SK-N-SH (cell line): ENCODE measurements around the gene HBEGF. TPM values are rescaled to one million over a fixed set of nuclear protein-coding genes. Genes with fewer than 3 reads are reported as not detected.
A peak's percentile ranks its signal among the peaks of the same experiment; 100 is the strongest.

Source experiments
- CTCF ChIA-PET: fragments of 300-600, 350-600 bp; formaldehyde crosslinking; extraction: SDS; loops from one replicate; lab custom pipeline; 2021; lab: Yijun Ruan, JAX
- POLR2A ChIA-PET: fragments of 350-600 bp; sonication (Branson Sonifier 250); formaldehyde crosslinking; extraction: SDS; loops from one replicate; lab custom pipeline; 2020; ENCODE audit warnings: antibody characterized with exemption, inconsistent platforms; lab: Yijun Ruan, JAX
- DNase-seq: peaks from one replicate; pipeline ENCODE4 v3.0.0; 2012
- H2AFZ ChIP-seq: fragments of 200-600 bp; sonication (generic); 2 replicates; pipeline ENCODE4 v1.8.1; 2016; ENCODE audit warnings: antibody characterized with exemption, mild to moderate bottlenecking, low read depth
- H3F3A ChIP-seq: fragments of 200-600 bp; sonication (generic); replicated peaks from 2 replicates; pipeline ENCODE3; 2016; ENCODE audit warnings: antibody characterized with exemption, mild to moderate bottlenecking; ENCODE audit not compliant: insufficient read depth
- H3K27ac ChIP-seq, 2 experiments: fragments of 200-500 bp in 1 of 2; fragments of 200-600 bp in 1 of 2; sonication (Bioruptor generic) in 1 of 2; sonication (generic), shearing (Covaris generic) in 1 of 2; 2 replicates each; pipeline versions ENCODE4 v1.5.1 to v1.6.1; 2014 to 2016; ENCODE audit warnings: low read depth in 2 of 2, inconsistent platforms in 1 of 2, low read length in 1 of 2, mild to moderate bottlenecking in 1 of 2, mixed read lengths in 1 of 2
- H3K27me3 ChIP-seq: fragments of 200-600 bp; sonication (generic), shearing (Covaris generic); 2 replicates; pipeline ENCODE4 v1.6.1; 2016; ENCODE audit warnings: mixed run types; ENCODE audit not compliant: insufficient read depth
- H3K36me3 ChIP-seq, 2 experiments: fragments of 200-500 bp in 1 of 2; fragments of 200-600 bp in 1 of 2; sonication (Bioruptor generic) in 1 of 2; sonication (generic) in 1 of 2; replicated peaks in 1 of 2; 2 replicates each; pipeline versions ENCODE3 to v1.5.1; 2014 to 2016; ENCODE audit warnings: low read length in 1 of 2, mild to moderate bottlenecking in 1 of 2; ENCODE audit not compliant: insufficient read depth in 2 of 2, control insufficient read depth in 1 of 2
- H3K4me1 ChIP-seq, 2 experiments: fragments of 200-500 bp in 1 of 2; fragments of 200-600 bp in 1 of 2; sonication (Bioruptor generic) in 1 of 2; sonication (generic), shearing (Covaris generic) in 1 of 2; 2 replicates each; pipeline versions ENCODE4 v1.5.1 to v1.6.1; 2014 to 2016; ENCODE audit warnings: low read depth in 1 of 2, low read length in 1 of 2, mixed run types in 1 of 2; ENCODE audit not compliant: insufficient read depth in 2 of 2, control insufficient read depth in 1 of 2
- H3K4me2 ChIP-seq: fragments of 200-600 bp; sonication (generic), shearing (Covaris generic); 2 replicates; pipeline ENCODE4 v1.6.1; 2017; ENCODE audit warnings: mixed run types
- H3K4me3 ChIP-seq, 2 experiments: fragments of 200-500 bp in 1 of 2; fragments of 200-600 bp in 1 of 2; sonication (Bioruptor generic) in 1 of 2; sonication (generic), shearing (Covaris generic) in 1 of 2; 2 replicates each; pipeline versions ENCODE4 v1.5.1 to v1.8.1; 2014 to 2016; ENCODE audit warnings: low read depth in 2 of 2, inconsistent platforms in 1 of 2, low read length in 1 of 2, mild to moderate bottlenecking in 1 of 2, mixed read lengths in 1 of 2, moderate library complexity in 1 of 2
- H3K79me2 ChIP-seq: fragments of 200-600 bp; sonication (generic); 2 replicates; pipeline ENCODE4 v1.8.1; 2017; ENCODE audit warnings: mild to moderate bottlenecking; ENCODE audit not compliant: insufficient read depth
- H3K9ac ChIP-seq: fragments of 200-600 bp; sonication (generic); 2 replicates; pipeline ENCODE4 v1.6.1; 2017; ENCODE audit warnings: mixed run types
- H3K9me2 ChIP-seq: fragments of 200-600 bp; sonication (generic); 2 replicates; pipeline ENCODE4 v1.6.1; 2017; ENCODE audit warnings: mixed run types
- H3K9me3 ChIP-seq: fragments of 200-600 bp; sonication (generic); 2 replicates; pipeline ENCODE4 v1.6.1; 2017; ENCODE audit warnings: mixed run types, mild to moderate bottlenecking, moderate library complexity
- H4K20me1 ChIP-seq: fragments of 200-600 bp; sonication (generic); 2 replicates; pipeline ENCODE4 v1.6.1; 2017; ENCODE audit warnings: mild to moderate bottlenecking, mixed run types; ENCODE audit not compliant: insufficient read depth
- ELF1 ChIP-seq: IDR thresholded peaks from 2 replicates; pipeline ENCODE4 v1.4.0; 2012
- EP300 ChIP-seq, 2 experiments: IDR thresholded peaks; 2 replicates each; pipeline versions ENCODE4 v1.4.0 to v1.6.1; 2012; ENCODE audit warnings: borderline replicate concordance in 1 of 2, low read depth in 1 of 2, low read length in 1 of 2
- FOXJ3 ChIP-seq: sonication (generic); formaldehyde crosslinking; IDR thresholded peaks from 2 replicates; pipeline ENCODE4 v1.5.1; 2020; ENCODE audit warnings: mild to moderate bottlenecking, missing genetic modification reagents
- FOXM1 ChIP-seq: IDR thresholded peaks from 2 replicates; pipeline ENCODE4 v1.4.0; 2012; ENCODE audit warnings: low read depth, mild to moderate bottlenecking
- GATA2 ChIP-seq: sonication (generic); formaldehyde crosslinking; IDR thresholded peaks from 2 replicates; pipeline ENCODE4 v1.5.0; 2020; ENCODE audit warnings: mild to moderate bottlenecking, missing genetic modification reagents
- JUND ChIP-seq: IDR thresholded peaks from 2 replicates; pipeline ENCODE4 v1.4.0; 2012
- MXI1 ChIP-seq: IDR thresholded peaks from 2 replicates; pipeline ENCODE4 v1.6.1; 2012; ENCODE audit warnings: mild to moderate bottlenecking, low read depth, low read length, improper control_type of control experiment
- NFIC ChIP-seq: IDR thresholded peaks from 2 replicates; pipeline ENCODE4 v1.4.0; 2012; ENCODE audit warnings: borderline replicate concordance
- NRF1 ChIP-seq: IDR thresholded peaks from 2 replicates; pipeline ENCODE4 v1.6.1; 2012; ENCODE audit warnings: low read depth, mild to moderate bottlenecking, low read length
- POLR2AphosphoS5 ChIP-seq: IDR thresholded peaks from 2 replicates; pipeline ENCODE4 v1.6.1; 2012; ENCODE audit warnings: low read depth, low read length
- RAD21 ChIP-seq: IDR thresholded peaks from 2 replicates; pipeline ENCODE4 v1.6.1; 2012; ENCODE audit warnings: mild to moderate bottlenecking, low read length
- RCOR1 ChIP-seq: fragments of 150-350 bp; IDR thresholded peaks from 2 replicates; pipeline ENCODE4 v1.6.1; 2017; ENCODE audit warnings: antibody characterized with exemption, low read length
- RFX5 ChIP-seq: IDR thresholded peaks from 2 replicates; pipeline ENCODE4 v1.6.1; 2012; ENCODE audit warnings: mild to moderate bottlenecking, improper control_type of control experiment, low read length
- SIN3A ChIP-seq: IDR thresholded peaks from 2 replicates; pipeline ENCODE4 v1.6.1; 2012; ENCODE audit warnings: low read depth, mild to moderate bottlenecking, low read length, moderate library complexity, borderline replicate concordance
- SMC3 ChIP-seq: IDR thresholded peaks from 2 replicates; pipeline ENCODE4 v1.6.1; 2012; ENCODE audit warnings: low read depth, low read length, improper control_type of control experiment
- TEAD4 ChIP-seq: IDR thresholded peaks from 2 replicates; pipeline ENCODE4 v1.4.0; 2012; ENCODE audit warnings: mild to moderate bottlenecking, borderline replicate concordance; ENCODE audit not compliant: insufficient read depth
- YY1 ChIP-seq: IDR thresholded peaks from 2 replicates; pipeline ENCODE4 v1.4.0; 2012; ENCODE audit warnings: low read depth, mild to moderate bottlenecking
- WGBS: methylation state at CpG from one replicate; pipeline ENCODE4 v1.1.6; 2017; ENCODE audit warnings: low lambda C conversion rate; 5-methylcytosine and 5-hydroxymethylcytosine counted together
- polyA plus RNA-seq, 3 experiments: library from polyadenylated mRNA; depleted of rRNA; stranded (reverse); fragments of >200 nt; gene quantifications; 2 replicates each; pipeline ENCODE4 v1.2.3, GENCODE V29; 2012
- TF ChIP-seq, protein P1 (sequence below): IDR thresholded peaks from 2 replicates; pipeline ENCODE4 v1.6.1; 2012; ENCODE audit warnings: mild to moderate bottlenecking, low read depth, low read length, moderate library complexity
- TF ChIP-seq, protein P2 (sequence below): IDR thresholded peaks from 2 replicates; pipeline ENCODE4 v1.4.0; 2012; ENCODE audit warnings: low read depth, borderline replicate concordance
- TF ChIP-seq, protein P3 (sequence below): fragments of 150-350 bp; IDR thresholded peaks from 2 replicates; pipeline ENCODE4 v1.6.1; 2016; ENCODE audit warnings: mild to moderate bottlenecking, low read depth, low read length
- TF ChIP-seq, protein P4 (sequence below): IDR thresholded peaks from 2 replicates; pipeline ENCODE4 v1.4.0; 2012; ENCODE audit warnings: low read depth
- TF ChIP-seq, protein P5 (sequence below): IDR thresholded peaks from 2 replicates; pipeline ENCODE4; 2012

Gene HBEGF
- polyA plus RNA-seq, 1 of the 3 experiments (the other 2 are of a cell fraction), result 59.8 TPM

DNA sequence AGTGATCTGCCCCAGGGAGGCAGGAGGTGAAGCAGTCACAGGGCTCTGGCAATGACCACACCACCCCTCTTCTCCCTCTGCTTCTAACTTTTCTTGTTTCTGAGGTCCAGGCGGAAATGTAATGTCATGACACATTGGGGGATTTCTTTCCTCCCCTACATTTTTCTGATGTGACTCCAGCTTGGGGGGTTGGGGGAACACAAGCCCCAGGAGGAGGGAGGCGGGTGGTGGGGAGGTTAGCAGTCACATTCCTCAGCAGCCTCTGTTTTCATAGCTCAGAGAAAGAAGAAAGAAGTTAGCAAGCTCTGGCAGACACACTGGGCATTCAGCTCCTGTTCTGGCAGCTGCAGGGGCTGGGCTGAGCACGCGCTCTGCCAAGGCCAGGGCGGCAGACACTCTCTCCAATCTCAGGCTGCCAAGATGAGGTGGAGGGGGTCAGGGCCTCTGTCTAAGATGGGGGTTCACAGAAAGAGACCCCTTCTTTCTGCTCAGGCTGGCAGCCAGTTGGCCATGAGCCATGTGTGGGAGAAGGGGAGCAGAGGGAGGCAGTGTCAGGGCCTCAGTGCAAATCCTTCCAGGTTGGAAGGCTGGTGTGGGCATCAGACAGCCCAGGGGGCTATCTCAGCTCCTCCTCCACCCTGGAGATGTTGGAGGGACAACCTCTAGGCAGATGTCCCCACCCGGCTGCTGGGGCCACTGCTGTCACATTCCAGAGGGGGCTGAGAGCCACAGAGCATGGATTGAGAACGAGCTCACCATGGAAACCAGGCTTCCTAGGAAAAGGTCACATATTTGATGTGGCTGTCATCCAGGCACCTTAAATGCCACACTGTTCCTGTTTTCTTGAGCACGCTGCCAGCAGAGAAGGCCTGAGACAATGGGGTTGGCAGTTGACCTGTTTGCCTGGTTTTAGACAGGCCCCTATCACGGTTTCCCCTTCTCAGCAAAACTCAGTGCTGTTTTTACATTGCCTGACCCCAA is 23.4 kb downstream of the HBEGF start (continued):
- TF ChIP-seq, protein P1, sequence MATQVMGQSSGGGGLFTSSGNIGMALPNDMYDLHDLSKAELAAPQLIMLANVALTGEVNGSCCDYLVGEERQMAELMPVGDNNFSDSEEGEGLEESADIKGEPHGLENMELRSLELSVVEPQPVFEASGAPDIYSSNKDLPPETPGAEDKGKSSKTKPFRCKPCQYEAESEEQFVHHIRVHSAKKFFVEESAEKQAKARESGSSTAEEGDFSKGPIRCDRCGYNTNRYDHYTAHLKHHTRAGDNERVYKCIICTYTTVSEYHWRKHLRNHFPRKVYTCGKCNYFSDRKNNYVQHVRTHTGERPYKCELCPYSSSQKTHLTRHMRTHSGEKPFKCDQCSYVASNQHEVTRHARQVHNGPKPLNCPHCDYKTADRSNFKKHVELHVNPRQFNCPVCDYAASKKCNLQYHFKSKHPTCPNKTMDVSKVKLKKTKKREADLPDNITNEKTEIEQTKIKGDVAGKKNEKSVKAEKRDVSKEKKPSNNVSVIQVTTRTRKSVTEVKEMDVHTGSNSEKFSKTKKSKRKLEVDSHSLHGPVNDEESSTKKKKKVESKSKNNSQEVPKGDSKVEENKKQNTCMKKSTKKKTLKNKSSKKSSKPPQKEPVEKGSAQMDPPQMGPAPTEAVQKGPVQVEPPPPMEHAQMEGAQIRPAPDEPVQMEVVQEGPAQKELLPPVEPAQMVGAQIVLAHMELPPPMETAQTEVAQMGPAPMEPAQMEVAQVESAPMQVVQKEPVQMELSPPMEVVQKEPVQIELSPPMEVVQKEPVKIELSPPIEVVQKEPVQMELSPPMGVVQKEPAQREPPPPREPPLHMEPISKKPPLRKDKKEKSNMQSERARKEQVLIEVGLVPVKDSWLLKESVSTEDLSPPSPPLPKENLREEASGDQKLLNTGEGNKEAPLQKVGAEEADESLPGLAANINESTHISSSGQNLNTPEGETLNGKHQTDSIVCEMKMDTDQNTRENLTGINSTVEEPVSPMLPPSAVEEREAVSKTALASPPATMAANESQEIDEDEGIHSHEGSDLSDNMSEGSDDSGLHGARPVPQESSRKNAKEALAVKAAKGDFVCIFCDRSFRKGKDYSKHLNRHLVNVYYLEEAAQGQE, result peak; percentile 76; the same call in 1 of the 2 replicates
- TF ChIP-seq, protein P2, sequence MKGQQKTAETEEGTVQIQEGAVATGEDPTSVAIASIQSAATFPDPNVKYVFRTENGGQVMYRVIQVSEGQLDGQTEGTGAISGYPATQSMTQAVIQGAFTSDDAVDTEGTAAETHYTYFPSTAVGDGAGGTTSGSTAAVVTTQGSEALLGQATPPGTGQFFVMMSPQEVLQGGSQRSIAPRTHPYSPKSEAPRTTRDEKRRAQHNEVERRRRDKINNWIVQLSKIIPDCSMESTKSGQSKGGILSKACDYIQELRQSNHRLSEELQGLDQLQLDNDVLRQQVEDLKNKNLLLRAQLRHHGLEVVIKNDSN, result no peak
- peak; percentile 94 for TF ChIP-seq JUND
- TF ChIP-seq YY1, result no peak
- TF ChIP-seq FOXM1, result peak; percentile 45; the same call in 1 of the 2 replicates
- TF ChIP-seq SIN3A, result 0 out of 2 replicates have a peak, but pooled peaks have one; percentile 32
- peak; percentile 94 for TF ChIP-seq TEAD4

DNA sequence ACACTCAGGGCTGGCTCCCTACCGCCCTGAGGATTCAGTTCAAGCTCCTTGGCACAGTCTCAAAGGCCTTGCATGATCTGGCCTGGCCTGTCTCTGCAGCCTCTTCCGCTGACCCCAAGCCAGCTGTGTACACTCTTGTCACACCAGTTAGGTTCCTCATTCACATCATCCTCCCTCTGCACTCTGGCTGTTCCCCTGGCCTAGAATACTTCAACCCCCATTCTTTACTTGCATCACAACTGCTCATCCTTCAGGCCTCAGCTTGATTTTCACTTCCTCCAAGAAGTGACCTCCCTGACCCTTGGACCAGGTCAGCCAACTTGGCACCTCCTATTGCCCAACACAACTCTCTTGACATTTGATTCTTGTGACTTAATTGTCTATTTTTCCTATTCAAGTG is 24.6 kb downstream of the HBEGF start:
- no peak for TF ChIP-seq MXI1
- no peak for TF ChIP-seq EP300 (IDR thresholded peaks at IDR 0.05; ENCODE audit: borderline replicate concordance in 1 of 2, low read depth in 1 of 2, low read length in 1 of 2)
- TF ChIP-seq RFX5, result no peak
- no peak for TF ChIP-seq FOXM1
- TF ChIP-seq SMC3, result no peak
- TF ChIP-seq RCOR1, result no peak
- no peak for TF ChIP-seq FOXJ3 (CRISPR knock-in tag)
- no peak for TF ChIP-seq RAD21
- no peak for TF ChIP-seq GATA2 (CRISPR knock-in tag)
- no peak for TF ChIP-seq POLR2AphosphoS5
- TF ChIP-seq, protein P3, sequence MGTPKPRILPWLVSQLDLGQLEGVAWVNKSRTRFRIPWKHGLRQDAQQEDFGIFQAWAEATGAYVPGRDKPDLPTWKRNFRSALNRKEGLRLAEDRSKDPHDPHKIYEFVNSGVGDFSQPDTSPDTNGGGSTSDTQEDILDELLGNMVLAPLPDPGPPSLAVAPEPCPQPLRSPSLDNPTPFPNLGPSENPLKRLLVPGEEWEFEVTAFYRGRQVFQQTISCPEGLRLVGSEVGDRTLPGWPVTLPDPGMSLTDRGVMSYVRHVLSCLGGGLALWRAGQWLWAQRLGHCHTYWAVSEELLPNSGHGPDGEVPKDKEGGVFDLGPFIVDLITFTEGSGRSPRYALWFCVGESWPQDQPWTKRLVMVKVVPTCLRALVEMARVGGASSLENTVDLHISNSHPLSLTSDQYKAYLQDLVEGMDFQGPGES, result no peak
- TF ChIP-seq JUND, result no peak
- no peak for TF ChIP-seq YY1
- TF ChIP-seq, protein P4, sequence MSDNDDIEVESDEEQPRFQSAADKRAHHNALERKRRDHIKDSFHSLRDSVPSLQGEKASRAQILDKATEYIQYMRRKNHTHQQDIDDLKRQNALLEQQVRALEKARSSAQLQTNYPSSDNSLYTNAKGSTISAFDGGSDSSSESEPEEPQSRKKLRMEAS, result no peak
- no peak for TF ChIP-seq ELF1
- TF ChIP-seq, protein P5, sequence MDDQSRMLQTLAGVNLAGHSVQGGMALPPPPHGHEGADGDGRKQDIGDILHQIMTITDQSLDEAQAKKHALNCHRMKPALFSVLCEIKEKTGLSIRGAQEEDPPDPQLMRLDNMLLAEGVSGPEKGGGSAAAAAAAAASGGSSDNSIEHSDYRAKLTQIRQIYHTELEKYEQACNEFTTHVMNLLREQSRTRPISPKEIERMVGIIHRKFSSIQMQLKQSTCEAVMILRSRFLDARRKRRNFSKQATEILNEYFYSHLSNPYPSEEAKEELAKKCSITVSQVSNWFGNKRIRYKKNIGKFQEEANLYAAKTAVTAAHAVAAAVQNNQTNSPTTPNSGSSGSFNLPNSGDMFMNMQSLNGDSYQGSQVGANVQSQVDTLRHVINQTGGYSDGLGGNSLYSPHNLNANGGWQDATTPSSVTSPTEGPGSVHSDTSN, result no peak
- TF ChIP-seq NFIC, result no peak
- no peak for TF ChIP-seq NRF1
- CTCF ChIA-PET, result interaction anchor here (1.3 to 2.6 kb wide), 3 partner anchors 25 to 78 kb away, joined by 3 to 15 read pairs (median 7); partner anchors contain the start of gene HBEGF
- Histone ChIP-seq H3K9me3 (no peaks in the 10 kb centered on the region), H3K9ac (no peak overlapping the region), H3K27ac (peak overlapping the region in 1 of 2 experiments; percentile 94; a peak in 2 of 4 replicates), H4K20me1 (no peaks in the 10 kb centered on the region), H3K79me2 (no peaks in the 10 kb centered on the region), H3F3A (peaks cover 27% of the 10 kb centered on the region), H3K4me2 (no peak overlapping the region), H3K36me3 (no peaks in the 10 kb centered on the region), H3K4me3 (no peak overlapping the region), H3K27me3 (no peaks in the 10 kb centered on the region), H2AFZ (no peak overlapping the region), H3K9me2 (no peaks in the 10 kb centered on the region), H3K4me1 (peaks cover 7 to 23% of the 10 kb centered on the region in 2 experiments; a peak in 3 of 4 replicates)
- POLR2A ChIA-PET, result no interaction called here
- DNase-seq, result no peak
- WGBS, result 92% methylated on average over 2 of the region's 2 CpGs
